Endodermal cell (in vitro differentiated cells): ENCODE measurements around the gene CFAP221. TPM values are rescaled to one million over a fixed set of nuclear protein-coding genes. Genes with fewer than 3 reads are reported as not detected.

Source experiments
- DNase-seq: peaks from one replicate; pipeline ENCODE4 v3.0.0-alpha.2; 2017
- H3K27ac ChIP-seq: 2 replicates; pipeline ENCODE4 v1.5.1; 2013; ENCODE audit warnings: mild to moderate bottlenecking, low read depth, low read length, moderate library complexity
- H3K27me3 ChIP-seq: 2 replicates; pipeline ENCODE4 v1.6.1; 2013; ENCODE audit warnings: mild to moderate bottlenecking, low read length, moderate library complexity; ENCODE audit not compliant: insufficient read depth, control insufficient read depth, poor library complexity, severe bottlenecking
- H3K36me3 ChIP-seq: 2 replicates; pipeline ENCODE4 v1.7.0; 2013; ENCODE audit warnings: mild to moderate bottlenecking, low read length, moderate library complexity; ENCODE audit not compliant: control insufficient read depth, insufficient read depth
- H3K4me1 ChIP-seq: one replicate; pipeline ENCODE4 v1.7.0; 2013; ENCODE audit warnings: low read length; ENCODE audit not compliant: control insufficient read depth, insufficient read depth
- H3K4me3 ChIP-seq: 2 replicates; pipeline ENCODE4 v1.5.1; 2013; ENCODE audit warnings: mild to moderate bottlenecking, low read length, moderate library complexity
- H3K9ac ChIP-seq: 2 replicates; pipeline ENCODE4 v1.6.1; 2013; ENCODE audit warnings: mild to moderate bottlenecking, low read length, moderate library complexity; ENCODE audit not compliant: poor library complexity, severe bottlenecking; ENCODE audit errors: extremely low read depth
- H3K9me3 ChIP-seq: 2 replicates; pipeline ENCODE4 v1.6.1; 2013; ENCODE audit warnings: mild to moderate bottlenecking, low read length, moderate library complexity; ENCODE audit not compliant: control insufficient read depth
- H3K27ac Mint-ChIP-seq: 2 replicates; pipeline ENCODE4 v1.8.0; 2020; ENCODE audit warnings: mixed read lengths
- H3K27me3 Mint-ChIP-seq: 2 replicates; pipeline ENCODE4 v1.8.0; 2021; ENCODE audit warnings: mild to moderate bottlenecking, mixed read lengths; ENCODE audit not compliant: insufficient read depth
- H3K36me3 Mint-ChIP-seq: 2 replicates; pipeline ENCODE4 v1.8.0; 2020; ENCODE audit warnings: low read depth, mixed read lengths
- H3K4me1 Mint-ChIP-seq: 2 replicates; pipeline ENCODE4 v1.8.0; 2020; ENCODE audit warnings: mixed read lengths
- H3K4me3 Mint-ChIP-seq: 2 replicates; pipeline ENCODE4 v1.8.0; 2020; ENCODE audit warnings: mild to moderate bottlenecking, moderate library complexity, mixed read lengths
- H3K9me3 Mint-ChIP-seq: 2 replicates; pipeline ENCODE4 v1.8.0; 2020; ENCODE audit warnings: mild to moderate bottlenecking, mixed read lengths
- CTCF ChIP-seq: fragments of 200-600 bp; sonication (generic); conservative IDR thresholded peaks from 2 replicates; pipeline ENCODE4 v1.5.0; 2021; ENCODE audit warnings: antibody characterized with exemption, mild to moderate bottlenecking
- WGBS, 2 experiments: methylation state at CpG; one replicate each; pipeline versions ENCODE4 v1.1.5 to v1.1.7; 2013; ENCODE audit warnings: missing lambda C conversion rate in 2 of 2, mixed read lengths in 1 of 2; ENCODE audit not compliant: insufficient coverage in 1 of 2, insufficient read length in 1 of 2; 5-methylcytosine and 5-hydroxymethylcytosine counted together
- total RNA-seq, 2 donors: library from RNA; stranded (reverse); fragmentation: NEBNext Ultra II Directional in 1 of 2; extraction: Animal tissue kit (Norgen Biotek cat#: 25700) in 1 of 2; gene quantifications; 2 replicates in 1 of 2; 3 replicates in 1 of 2; pipeline ENCODE4 v1.2.1, GENCODE V29; 2021

Gene CFAP221
- total RNA-seq, 2 donors from 2014 or later, result 10.0 to 18.0 TPM

- H3K27me3 ChIP-seq, result no peaks in the 10 kb centered on the region
- peaks cover 1% of the 10 kb centered on the region for H3K9me3 Mint-ChIP-seq
- no peak overlapping the region for H3K9ac ChIP-seq
- H3K4me1 Mint-ChIP-seq, result peaks cover 30% of the 10 kb centered on the region
- H3K4me3 Mint-ChIP-seq, result no peak overlapping the region
- no peaks in the 10 kb centered on the region for H3K36me3 ChIP-seq
- no peak overlapping the region for H3K27ac Mint-ChIP-seq
- no peak for TF ChIP-seq CTCF
- H3K27me3 Mint-ChIP-seq, result no peaks in the 10 kb centered on the region
- H3K4me3 ChIP-seq, result no peak overlapping the region
- 91% methylated on average over 4 of the region's 5 CpGs; no CpG with 5 or more reads in 1 of the 2 experiments for WGBS, 2 experiments
- DNase-seq, result peak; percentile 24
- no peaks in the 10 kb centered on the region for H3K36me3 Mint-ChIP-seq
- no peak overlapping the region for H3K27ac ChIP-seq
- H3K4me1 ChIP-seq, result peaks cover 6% of the 10 kb centered on the region
- peaks cover 10% of the 10 kb centered on the region for H3K9me3 ChIP-seq
Measured at GRCh38 chr2:119703526-119703925, 159.3 kb downstream of the CFAP221 start.

- Mint-ChIP-seq H3K4me3 (no peak overlapping the region), H3K27me3 (no peaks in the 10 kb centered on the region), H3K36me3 (no peaks in the 10 kb centered on the region), H3K9me3 (peaks cover 1% of the 10 kb centered on the region), H3K4me1 (peaks cover 21% of the 10 kb centered on the region), H3K27ac (no peak overlapping the region)
- no peaks in the 10 kb centered on the region for H3K27me3 ChIP-seq
- no peak overlapping the region for H3K4me3 ChIP-seq
- no peak overlapping the region for H3K27ac ChIP-seq
- no peak for DNase-seq
- peaks cover 3% of the 10 kb centered on the region for H3K4me1 ChIP-seq
- WGBS, 2 experiments, result 39 to 44% methylated on average over 2 of the region's 2 CpGs
- no peak overlapping the region for H3K9ac ChIP-seq
- H3K36me3 ChIP-seq, result no peaks in the 10 kb centered on the region
- H3K9me3 ChIP-seq, result peaks cover 10% of the 10 kb centered on the region
- TF ChIP-seq CTCF, result no peak
Measured at GRCh38 chr2:119704670-119705120, 160.4 kb downstream of the CFAP221 start.

GRCh38 chr2:119706221-119706620 is 162.0 kb downstream of the CFAP221 start:
- 79 to 82% methylated on average over 8 of the region's 8 CpGs for WGBS, 2 experiments
- no peak for TF ChIP-seq CTCF

More at GRCh38 chr2:119706221-119706620, 162.0 kb downstream of the CFAP221 start:
- no peaks in the 10 kb centered on the region for H3K27me3 ChIP-seq
- H3K4me3 ChIP-seq, result no peak overlapping the region
- H3K36me3 ChIP-seq, result no peaks in the 10 kb centered on the region
- no peak overlapping the region for H3K27ac ChIP-seq
- Mint-ChIP-seq H3K36me3 (no peaks in the 10 kb centered on the region), H3K4me1 (peaks cover 6% of the 10 kb centered on the region), H3K9me3 (peaks cover 1% of the 10 kb centered on the region), H3K27ac (no peak overlapping the region), H3K4me3 (no peak overlapping the region), H3K27me3 (peaks cover 2% of the 10 kb centered on the region)
- H3K9me3 ChIP-seq, result peaks cover 10% of the 10 kb centered on the region
- H3K9ac ChIP-seq, result no peak overlapping the region
- H3K4me1 ChIP-seq, result no peaks in the 10 kb centered on the region
- DNase-seq, result peak; percentile 40

Other genes with a start within 250 kb of the CFAP221 start
- 10 to 100 TPM; 10.7 to 10.9 TPM for gene C2orf76, start 177.6 kb upstream of the CFAP221 start, total RNA-seq
- 100 to 1,000 TPM; 138 to 178 TPM for gene DBI, start 177.5 kb upstream of the CFAP221 start, total RNA-seq
- 10 to 100 TPM; 12.0 to 16.2 TPM for gene TMEM37, start 112.6 kb upstream of the CFAP221 start, total RNA-seq
- gene SCTR, start 20.0 kb upstream of the CFAP221 start, total RNA-seq, result under 1 TPM; 0.20 to 0.49 TPM
- 10 to 100 TPM; 26.8 to 28.6 TPM for gene TMEM177, start 134.8 kb downstream of the CFAP221 start, total RNA-seq
- gene PTPN4, start 215.5 kb downstream of the CFAP221 start, total RNA-seq, result 10 to 100 TPM; 52.6 to 69.8 TPM